ENCODE data around the gene FNTB.

Gene FNTB

GRCh38 chr14:64953661-64954060 lies 33.0 kb upstream of the FNTB start:
- no peak for DNase-seq

GRCh38 chr14:64954491-64955240 lies 32.0 kb upstream of the FNTB start:
- DNase-seq = no peak

GRCh38 chr14:64955297-64955696 lies 31.4 kb upstream of the FNTB start:
- no peak for DNase-seq

- no peak for DNase-seq
These were observed 29.8 kb upstream of the FNTB start for GRCh38 chr14:64956697-64957406.

GRCh38 chr14:64958201-64958600 lies 28.5 kb upstream of the FNTB start:
- DNase-seq = no peak

- no peak for DNase-seq
These were observed 28.0 kb upstream of the FNTB start for GRCh38 chr14:64958743-64959142.

- no peak for DNase-seq
These were observed 25.9 kb upstream of the FNTB start for GRCh38 chr14:64960762-64961276.

GRCh38 chr14:64963611-64964010 lies 23.1 kb upstream of the FNTB start:
- DNase-seq = no peak

- DNase-seq = no peak
These were observed 21.2 kb upstream of the FNTB start for GRCh38 chr14:64965356-64966000.

- DNase-seq = no peak
These were observed 19.7 kb upstream of the FNTB start for GRCh38 chr14:64966976-64967375.

GRCh38 chr14:64968167-64968566 lies 18.5 kb upstream of the FNTB start:
- DNase-seq = no peak

- no peak for DNase-seq
These were observed 18.0 kb upstream of the FNTB start for GRCh38 chr14:64968651-64969050.

- DNase-seq = no peak
These were observed 16.7 kb upstream of the FNTB start for GRCh38 chr14:64970041-64970440.

GRCh38 chr14:64970776-64971477 lies 15.8 kb upstream of the FNTB start:
- no peak for DNase-seq

GRCh38 chr14:64971491-64971942 lies 15.2 kb upstream of the FNTB start:
- no peak for DNase-seq

- no peak for DNase-seq
These were observed 14.5 kb upstream of the FNTB start, which contains the start of gene RAB15 for GRCh38 chr14:64971943-64972791. Gene RAB15 (minus strand): TSS chr14:64972336. CDS start chr14:64972076, 260 bp downstream.

- no peak for DNase-seq
These were observed 13.7 kb upstream of the FNTB start for GRCh38 chr14:64973026-64973442.

- DNase-seq = no peak
These were observed 12.9 kb upstream of the FNTB start for GRCh38 chr14:64973826-64974225.

- DNase-seq = no peak
These were observed 12.1 kb upstream of the FNTB start for GRCh38 chr14:64974563-64974962.

- DNase-seq = no peak
These were observed 7.2 kb upstream of the FNTB start for GRCh38 chr14:64979336-64980074.
